Erythroblast (primary cell): ENCODE measurements around the gene PLA2G5.
"Not testable (repeated sequence)": the region's sequence is repeated elsewhere in the genome, so short reads cannot be mapped to it uniquely, and the experiment has no call there.

Experiments used
- DNase-seq, 2 experiments: peaks; one replicate each; lab custom pipeline; 2025; lab: John Stamatoyannopoulos, UW
- GATA1 ChIP-seq: IDR thresholded peaks from 2 replicates; pipeline ENCODE4 v1.6.1; 2011; ENCODE audit warnings: low read depth, mild to moderate bottlenecking, control low read depth, low read length, moderate library complexity
- POLR2A ChIP-seq: IDR thresholded peaks from 2 replicates; pipeline ENCODE4 v1.6.1; 2011; ENCODE audit warnings: mild to moderate bottlenecking, low read length

Gene PLA2G5

GRCh38 chr1:20069874-20070273, at the start of gene PLA2G5:
Gene PLA2G5 (plus strand): TSS chr1:20070194. CDS start chr1:20084831, 14,637 bp downstream.
- TF ChIP-seq GATA1 = no peak
- no peak for TF ChIP-seq POLR2A
- DNase-seq = no peak

DNA sequence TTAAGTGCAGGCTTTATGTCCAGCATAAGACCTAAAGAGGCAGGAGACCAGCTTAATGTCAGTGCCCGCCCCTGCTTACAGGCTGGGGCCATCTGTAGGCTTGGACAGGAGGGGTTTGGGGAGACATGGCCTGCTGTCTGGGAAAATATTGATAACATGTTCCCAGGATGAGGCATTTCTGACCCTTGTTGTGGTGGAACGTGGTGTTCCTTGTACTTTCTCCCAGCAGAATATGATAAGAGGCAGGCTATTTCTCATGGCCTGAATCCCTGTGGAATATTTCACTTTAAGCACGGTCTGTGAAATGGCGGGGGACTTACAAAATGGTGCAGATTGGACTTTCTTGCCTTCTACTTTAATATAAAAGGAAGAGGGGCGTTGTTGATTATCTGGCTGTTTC, 41.9 kb upstream of the PLA2G5 start:
- DNase-seq = no peak
- TF ChIP-seq POLR2A = no peak
- no peak for TF ChIP-seq GATA1

DNA sequence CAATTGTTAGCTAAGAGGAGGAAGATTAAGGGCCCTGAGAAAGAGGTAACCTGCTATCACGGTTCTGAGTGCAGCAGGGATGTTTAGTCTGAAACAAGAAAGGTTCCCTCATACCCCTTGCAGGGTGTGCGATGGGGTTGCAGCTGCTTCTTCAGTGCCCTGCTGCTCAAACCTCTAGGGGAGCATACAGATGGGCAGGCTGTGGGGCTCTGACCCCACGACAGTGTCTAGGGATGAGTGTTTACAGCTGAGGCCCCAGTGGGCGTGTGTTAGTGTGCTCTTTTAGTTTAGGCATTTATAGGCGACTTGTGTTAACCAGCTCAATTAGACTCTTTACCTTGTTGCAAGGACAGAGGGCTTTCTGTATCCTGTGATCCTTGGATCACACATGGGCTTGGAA, 41.3 kb upstream of the PLA2G5 start:
- no peak for DNase-seq
- TF ChIP-seq POLR2A = no peak
- TF ChIP-seq GATA1 = no peak

DNA sequence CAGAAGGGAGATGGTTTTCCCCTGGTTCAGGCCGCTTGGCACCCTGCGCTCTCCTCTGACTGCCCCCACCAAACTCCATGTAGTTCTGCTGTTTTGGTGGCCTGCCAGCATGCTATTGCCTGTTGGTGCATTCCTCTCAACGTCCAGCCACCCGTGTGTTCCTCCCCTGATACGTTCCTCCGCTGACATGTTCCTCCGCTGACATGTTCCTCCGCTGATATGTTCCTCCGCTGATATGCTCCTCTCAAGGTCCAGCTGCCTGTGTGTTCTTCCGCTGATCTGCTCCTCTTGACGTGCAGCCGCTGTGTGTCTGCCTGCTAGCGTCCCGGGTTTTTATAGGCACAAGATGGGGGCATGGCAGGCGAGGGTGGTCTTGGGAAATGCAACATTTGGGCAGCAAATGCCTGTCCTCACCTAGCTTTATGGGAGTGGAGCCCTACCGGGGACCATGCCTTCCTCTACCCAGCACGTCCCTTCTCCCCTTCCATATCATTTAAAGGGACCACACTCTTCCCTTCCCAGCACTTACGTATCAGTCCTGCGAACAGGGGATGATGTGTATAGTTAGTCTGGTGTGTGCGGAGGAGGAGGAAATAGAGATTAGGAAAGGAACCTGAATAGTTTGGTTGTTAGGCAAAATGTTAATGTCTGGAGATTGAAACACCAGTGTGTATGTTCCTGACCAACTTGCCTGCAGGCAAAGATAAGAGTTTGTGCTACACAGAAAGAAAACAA, 40.6 kb upstream of the PLA2G5 start:
- TF ChIP-seq POLR2A (no peak), GATA1 (no peak)
- no peak for DNase-seq

DNA sequence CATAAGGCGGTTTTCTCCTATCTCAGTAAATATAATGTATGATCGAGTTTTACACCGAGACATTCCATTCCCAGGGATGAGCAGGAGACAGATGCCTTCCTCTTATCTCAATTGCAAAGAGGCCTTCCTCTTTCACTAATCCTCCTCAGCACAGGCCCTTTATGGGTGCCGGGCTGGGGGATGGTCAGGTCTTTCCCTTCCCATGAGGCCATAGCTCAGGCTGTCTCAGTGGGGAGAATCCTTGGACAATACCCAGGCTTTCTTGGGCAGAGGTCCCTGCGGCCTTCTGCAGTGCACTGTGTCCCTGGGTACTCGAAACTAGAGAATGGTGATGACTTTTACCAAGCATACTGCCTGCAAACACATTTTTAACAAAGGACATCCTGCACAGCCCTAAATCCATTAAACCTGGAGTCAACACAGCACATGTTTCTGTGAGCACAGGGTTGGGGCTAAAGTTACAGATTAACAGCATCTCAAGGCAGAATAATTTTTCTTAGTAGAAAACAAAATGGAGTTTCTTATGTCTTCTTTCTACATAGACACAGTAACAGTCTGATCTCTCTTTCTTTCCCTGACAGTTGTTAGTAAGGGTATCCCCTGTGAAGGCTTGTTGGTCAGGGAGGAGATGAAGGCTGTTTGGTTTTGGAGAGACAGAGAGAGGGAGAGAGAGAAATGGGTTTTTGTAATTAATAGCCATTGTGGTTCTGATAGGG, 39.4 kb upstream of the PLA2G5 start:
- not testable (repeated sequence) for DNase-seq

DNA sequence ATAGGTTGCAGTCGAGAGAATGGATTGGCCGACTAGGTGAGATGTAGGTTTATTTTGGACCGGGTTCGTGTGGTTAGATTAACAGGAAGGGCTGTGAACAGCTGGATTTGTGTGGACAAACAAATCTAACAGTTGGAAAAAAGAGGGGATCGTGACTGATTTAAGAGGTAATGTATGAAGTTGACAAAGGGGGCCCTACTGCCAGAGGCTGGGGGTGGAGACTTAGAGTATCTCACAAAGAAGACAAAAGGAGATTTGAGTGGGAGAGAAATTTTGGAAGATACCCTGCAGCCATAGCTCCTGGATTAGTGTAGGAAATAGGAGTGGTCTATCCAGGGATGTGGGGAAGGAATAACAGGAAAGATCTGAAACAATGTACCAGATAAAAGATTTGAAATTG, 38.8 kb upstream of the PLA2G5 start:
- DNase-seq = no peak
- TF ChIP-seq GATA1 = no peak
- no peak for TF ChIP-seq POLR2A

- TF ChIP-seq POLR2A (no peak), GATA1 (no peak)
Measured at GRCh38 chr1:20031836-20032235, 38.2 kb upstream of the PLA2G5 start.

GRCh38 chr1:20032425-20032824, 37.6 kb upstream of the PLA2G5 start:
- DNase-seq = no peak
- TF ChIP-seq POLR2A (no peak), GATA1 (no peak)

More at GRCh38 chr1:20031836-20032235, 38.2 kb upstream of the PLA2G5 start:
- DNase-seq = no peak

- TF ChIP-seq POLR2A = no peak
- TF ChIP-seq GATA1 = no peak
- no peak for DNase-seq
Measured at GRCh38 chr1:20033420-20033819, 36.6 kb upstream of the PLA2G5 start.

GRCh38 chr1:20035114-20035513, 34.9 kb upstream of the PLA2G5 start:
- DNase-seq = no peak

GRCh38 chr1:20037877-20038276, 32.1 kb upstream of the PLA2G5 start:
- TF ChIP-seq POLR2A (no peak), GATA1 (no peak)
- DNase-seq = no peak

More at GRCh38 chr1:20035114-20035513, 34.9 kb upstream of the PLA2G5 start:
- no peak for TF ChIP-seq POLR2A
- TF ChIP-seq GATA1 = no peak

DNA sequence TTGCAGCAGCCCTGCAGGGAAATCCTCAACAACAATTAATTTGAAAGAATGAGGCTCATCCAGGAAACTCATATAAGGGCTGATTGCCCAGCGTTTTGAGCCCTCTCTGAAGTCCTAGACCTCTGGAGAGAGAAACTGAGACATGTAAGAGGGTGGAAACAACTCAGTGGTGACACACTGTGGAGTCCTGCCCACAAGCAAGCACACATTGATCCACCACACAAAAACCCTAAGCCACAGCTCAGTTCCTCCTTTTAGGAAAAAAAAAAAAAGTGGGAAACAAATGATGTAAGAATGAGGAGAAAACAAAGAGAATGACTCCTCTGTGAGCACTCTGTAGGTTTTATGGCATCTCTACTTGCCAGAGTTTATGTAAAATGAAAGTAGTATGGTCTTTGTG, 22.9 kb upstream of the PLA2G5 start:
- TF ChIP-seq POLR2A = no peak
- no peak for DNase-seq

- no peak for DNase-seq
- TF ChIP-seq POLR2A = no peak
- TF ChIP-seq GATA1 = no peak
Measured at GRCh38 chr1:20048563-20048962, 21.4 kb upstream of the PLA2G5 start.

GRCh38 chr1:20049056-20049798, 20.8 kb upstream of the PLA2G5 start:
- DNase-seq = not testable (repeated sequence)
